ENCODE measurements around the gene METRNL.

METRNL gene

DNA sequence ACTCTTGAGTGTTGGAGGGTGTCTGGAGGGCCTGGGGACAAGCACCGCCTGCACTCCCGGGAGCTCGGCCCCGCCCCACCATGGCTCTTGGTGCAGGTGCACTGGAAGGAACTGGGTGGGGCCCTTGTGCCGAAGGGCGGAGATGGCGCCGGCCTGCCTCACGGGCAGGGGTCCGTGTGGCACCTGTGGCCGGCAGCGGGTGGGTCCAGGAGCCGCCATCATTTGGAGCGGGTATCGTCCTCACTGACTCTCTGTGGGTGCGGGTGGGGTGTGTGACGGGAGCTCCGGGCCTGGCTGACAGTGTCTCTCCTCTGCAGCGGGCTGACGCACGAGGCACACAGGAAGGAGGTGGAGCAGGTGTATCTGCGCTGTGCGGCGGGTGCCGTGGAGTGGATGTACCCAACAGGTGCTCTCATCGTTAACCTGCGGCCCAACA lies 5.2 kb downstream of the METRNL start:
- Histone ChIP-seq H3K27me3 (peaks cover 0 to 78% (median 39%) of the 10 kb centered on the region in 11 experiments; a peak in 19 of 22 replicates), H3K4me3 (peak overlapping the region in 4 of 10 experiments; percentile 12 to 97 (median 27); a peak in 3 of 20 replicates), H3K4me1 (peaks cover 75 to 88% (median 80%) of the 10 kb centered on the region in 10 experiments), H4K20me1 (peaks cover 77 to 95% (median 89%) of the 10 kb centered on the region in 11 experiments), H3K36me3 (peaks cover 0 to 87% (median 0%) of the 10 kb centered on the region in 11 experiments; a peak in 12 of 22 replicates), H3K9me3 (replicated peaks in 1 of 11) (no peaks in the 10 kb centered on the region), H3K27ac (peak overlapping the region in 1 of 11 experiments; percentile 45; a peak in 1 of 22 replicates), H3K9ac (peak overlapping the region in 4 of 11 experiments; percentile 48 to 98 (median 60); a peak in 7 of 22 replicates), H3K4me2 (peak overlapping the region; percentile 65 to 100 (median 96))
- TF ChIP-seq Cebpa-rat (IDR thresholded peaks at IDR 0.05) = no peak

DNA sequence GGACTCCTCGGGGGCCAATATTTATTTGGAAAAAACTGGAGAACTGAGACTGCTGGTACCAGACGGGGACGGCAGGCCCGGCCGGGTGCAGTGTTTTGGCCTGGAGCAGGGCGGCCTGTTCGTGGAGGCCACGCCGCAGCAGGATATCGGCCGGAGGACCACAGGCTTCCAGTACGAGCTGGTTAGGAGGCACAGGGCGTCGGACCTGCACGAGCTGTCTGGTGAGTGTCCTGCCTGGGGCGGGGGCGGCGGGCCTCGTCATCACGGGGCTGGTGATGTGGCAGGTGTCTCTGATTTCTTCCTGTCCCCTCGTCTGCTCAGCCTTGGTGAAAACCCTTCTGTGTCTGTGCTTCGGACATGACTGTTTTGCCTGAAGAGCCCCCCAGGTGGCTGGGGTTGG lies 5.7 kb downstream of the METRNL start:
- H3K4me2 ChIP-seq = peak overlapping the region; percentile 65 to 100 (median 96)
- H3K27me3 ChIP-seq = peaks cover 0 to 74% (median 37%) of the 10 kb centered on the region in 11 experiments; a peak in 19 of 22 replicates
- H3K4me1 ChIP-seq = peaks cover 75 to 90% (median 82%) of the 10 kb centered on the region in 10 experiments
- peak overlapping the region in 3 of 10 experiments; percentile 25 to 97 (median 29); a peak in 4 of 20 replicates for H3K4me3 ChIP-seq
- peak overlapping the region in 3 of 11 experiments; percentile 15 to 98 (median 67); a peak in 4 of 22 replicates for H3K9ac ChIP-seq
- H3K36me3 ChIP-seq = peaks cover 0 to 89% (median 0%) of the 10 kb centered on the region in 11 experiments; a peak in 12 of 22 replicates
- H4K20me1 ChIP-seq = peaks cover 77 to 95% (median 91%) of the 10 kb centered on the region in 11 experiments
- H3K9me3 ChIP-seq (replicated peaks in 1 of 11) = no peaks in the 10 kb centered on the region
- no peak for TF ChIP-seq Cebpa-rat (IDR thresholded peaks at IDR 0.05)
- H3K27ac ChIP-seq = no peak overlapping the region

DNA sequence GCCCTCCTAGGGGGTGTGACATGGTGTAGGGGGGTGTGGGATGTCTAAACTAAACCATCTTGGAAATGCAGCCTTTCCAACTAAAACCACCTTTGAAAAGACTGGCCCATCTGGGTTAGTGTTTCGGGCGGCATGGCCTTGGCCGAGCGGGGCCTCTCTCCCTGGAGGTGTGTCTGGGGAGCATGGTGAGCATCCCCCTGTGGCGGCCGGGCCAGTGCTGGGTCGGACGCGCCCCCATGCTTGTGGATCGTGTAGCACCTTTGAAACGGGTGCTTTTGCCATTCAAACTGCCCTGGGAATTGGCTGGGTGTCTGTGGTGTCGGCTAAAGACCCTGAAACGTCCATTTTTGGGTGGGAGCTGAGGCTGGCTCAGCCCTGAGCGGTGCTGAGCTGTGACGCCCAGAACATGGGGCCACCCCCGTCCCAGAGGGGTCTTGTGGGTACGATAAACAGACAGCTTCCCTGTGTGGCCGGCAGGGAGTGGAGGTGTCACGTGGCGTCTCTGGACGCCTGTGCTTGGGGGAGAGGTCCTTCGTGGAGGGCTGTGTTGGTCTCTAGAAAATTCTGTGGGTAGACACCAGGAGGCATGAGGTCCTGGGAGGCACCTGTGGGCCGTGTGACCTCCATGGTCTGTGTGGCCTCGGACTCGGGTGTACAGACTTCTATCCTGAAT lies 6.3 kb downstream of the METRNL start:
- Histone ChIP-seq H3K27me3 (peaks cover 0 to 69% (median 33%) of the 10 kb centered on the region in 11 experiments; a peak in 19 of 22 replicates), H3K4me2 (peak overlapping the region; percentile 65 to 100 (median 96)), H3K9ac (peak overlapping the region in 3 of 11 experiments; percentile 25 to 98 (median 67); a peak in 6 of 22 replicates), H3K9me3 (replicated peaks in 1 of 11) (no peaks in the 10 kb centered on the region), H3K36me3 (peaks cover 0 to 92% (median under 1%) of the 10 kb centered on the region in 11 experiments; a peak in 13 of 22 replicates), H3K4me3 (peak overlapping the region in 2 of 10 experiments; percentile 29 to 97; a peak in 4 of 20 replicates), H4K20me1 (peaks cover 77 to 96% (median 94%) of the 10 kb centered on the region in 11 experiments), H3K4me1 (peaks cover 75 to 93% (median 83%) of the 10 kb centered on the region in 10 experiments), H3K27ac (peak overlapping the region in 2 of 11 experiments; percentile 3 to 8; a peak in 3 of 22 replicates)
- no peak for TF ChIP-seq Cebpa-rat (IDR thresholded peaks at IDR 0.05)

- H3K27ac ChIP-seq = peak overlapping the region in 1 of 11 experiments; percentile 8; a peak in 2 of 22 replicates
- no peaks in the 10 kb centered on the region for H3K9me3 ChIP-seq (replicated peaks in 1 of 11)
- H4K20me1 ChIP-seq = peaks cover 74 to 96% (median 95%) of the 10 kb centered on the region in 11 experiments
Observed at GRCh38 chr17:83086199-83086880, 6.9 kb downstream of the METRNL start.

GRCh38 chr17:83086907-83087787 lies 7.7 kb downstream of the METRNL start:
- Histone ChIP-seq H4K20me1 (peaks cover 74 to 96% (median 95%) of the 10 kb centered on the region in 11 experiments), H3K4me1 (peaks cover 62 to 89% (median 80%) of the 10 kb centered on the region in 10 experiments), H3K27me3 (peaks cover 0 to 54% (median 19%) of the 10 kb centered on the region in 11 experiments; a peak in 18 of 22 replicates), H3K27ac (peak overlapping the region in 1 of 11 experiments; percentile 9; a peak in 1 of 22 replicates), H3K9ac (peak overlapping the region in 4 of 11 experiments; percentile 3 to 98 (median 43); a peak in 4 of 22 replicates), H3K4me2 (peak overlapping the region; percentile 65 to 100 (median 96)), H3K9me3 (replicated peaks in 1 of 11) (no peaks in the 10 kb centered on the region), H3K36me3 (peaks cover 0 to 95% (median 3%) of the 10 kb centered on the region in 11 experiments; a peak in 13 of 22 replicates), H3K4me3 (peak overlapping the region in 1 of 10 experiments; percentile 97; a peak in 1 of 20 replicates)
- TF ChIP-seq Cebpa-rat (IDR thresholded peaks at IDR 0.05) = no peak

More at GRCh38 chr17:83086199-83086880, 6.9 kb downstream of the METRNL start:
- Histone ChIP-seq H3K9ac (peak overlapping the region in 3 of 11 experiments; percentile 25 to 98 (median 67); a peak in 5 of 22 replicates), H3K27me3 (peaks cover 0 to 62% (median 27%) of the 10 kb centered on the region in 11 experiments; a peak in 19 of 22 replicates), H3K4me1 (peaks cover 70 to 95% (median 84%) of the 10 kb centered on the region in 10 experiments), H3K4me2 (peak overlapping the region; percentile 65 to 100 (median 96)), H3K36me3 (peaks cover 0 to 95% (median 3%) of the 10 kb centered on the region in 11 experiments; a peak in 13 of 22 replicates), H3K4me3 (peak overlapping the region in 2 of 10 experiments; percentile 29 to 97; a peak in 3 of 20 replicates)
- no peak for TF ChIP-seq Cebpa-rat (IDR thresholded peaks at IDR 0.05)

- Histone ChIP-seq H3K9ac (peak overlapping the region in 4 of 11 experiments; percentile 3 to 98 (median 50); a peak in 4 of 22 replicates), H4K20me1 (peaks cover 72 to 96% (median 95%) of the 10 kb centered on the region in 11 experiments), H3K4me3 (peak overlapping the region in 2 of 10 experiments; percentile 43 to 97; a peak in 3 of 20 replicates), H3K4me2 (peak overlapping the region; percentile 51 to 100 (median 96); a peak in 17 of 22 replicates), H3K36me3 (peaks cover 0 to 95% (median 3%) of the 10 kb centered on the region in 11 experiments; a peak in 13 of 22 replicates), H3K4me1 (peaks cover 55 to 85% (median 72%) of the 10 kb centered on the region in 10 experiments), H3K27me3 (peaks cover 0 to 47% (median 12%) of the 10 kb centered on the region in 11 experiments; a peak in 15 of 22 replicates), H3K27ac (peak overlapping the region in 2 of 11 experiments; percentile 14; a peak in 1 of 22 replicates), H3K9me3 (replicated peaks in 1 of 11) (no peaks in the 10 kb centered on the region)
- no peak for TF ChIP-seq Cebpa-rat (IDR thresholded peaks at IDR 0.05)
Observed at GRCh38 chr17:83087788-83088360, 8.5 kb downstream of the METRNL start.

DNA sequence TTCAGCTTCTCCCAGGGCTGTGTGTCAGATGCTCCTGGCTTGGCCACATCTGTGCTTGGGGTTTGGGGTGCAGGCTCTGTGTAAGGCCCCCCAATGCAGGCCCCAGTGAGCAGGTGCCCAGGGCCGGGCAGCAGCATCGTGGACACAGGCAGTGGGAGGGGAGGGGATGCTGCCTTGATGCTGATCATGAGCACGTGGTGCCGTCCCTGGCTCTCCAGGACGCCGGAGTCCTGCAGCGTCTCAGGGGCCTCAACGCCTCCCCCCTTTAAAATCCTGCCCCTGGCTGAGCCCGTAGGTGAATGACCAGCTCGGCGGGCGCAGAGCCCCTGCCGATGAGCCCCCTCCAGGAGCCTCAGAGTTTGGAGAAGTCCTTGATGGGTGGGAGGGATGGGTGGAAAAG lies 9.0 kb downstream of the METRNL start:
- Histone ChIP-seq H3K36me3 (peaks cover 0 to 95% (median 7%) of the 10 kb centered on the region in 11 experiments; a peak in 13 of 22 replicates), H3K27me3 (peaks cover 0 to 41% (median 9%) of the 10 kb centered on the region in 11 experiments; a peak in 15 of 22 replicates), H3K4me1 (peaks cover 49 to 85% (median 67%) of the 10 kb centered on the region in 10 experiments), H3K9ac (peak overlapping the region in 4 of 11 experiments; percentile 32 to 98 (median 50); a peak in 6 of 22 replicates), H3K9me3 (replicated peaks in 1 of 11) (no peaks in the 10 kb centered on the region), H3K27ac (peak overlapping the region in 3 of 11 experiments; percentile 14 to 41 (median 14); a peak in 2 of 22 replicates), H3K4me2 (peak overlapping the region in 9 of 11 experiments; percentile 20 to 100 (median 96); a peak in 15 of 22 replicates), H4K20me1 (peaks cover 72 to 96% (median 95%) of the 10 kb centered on the region in 11 experiments), H3K4me3 (peak overlapping the region in 3 of 10 experiments; percentile 31 to 47 (median 43); a peak in 4 of 20 replicates)
- TF ChIP-seq Cebpa-rat (IDR thresholded peaks at IDR 0.05) = no peak

All from BLaER1 treated with 17β-estradiol and CSF1 and Interleukin-3, amounts not matched to agents 10 nM and 100 nM (cell line).